H1 (cell line): ENCODE measurements around the gene ACVR2B. TPM values are rescaled to one million over a fixed set of nuclear protein-coding genes. Genes with fewer than 3 reads are reported as not detected.

Experiments
- CTCF ChIA-PET: fragments of 300-600 bp; sonication (Branson Sonifier 250); formaldehyde crosslinking; loops from one replicate; lab custom pipeline; 2021; ENCODE audit not compliant: partially characterized antibody; lab: Charles Lee
- POLR2A ChIA-PET: fragments of 300-600 bp; sonication (Branson Sonifier 250); formaldehyde crosslinking; loops from one replicate; lab custom pipeline; 2021; ENCODE audit warnings: inconsistent platforms; ENCODE audit not compliant: partially characterized antibody; lab: Charles Lee
- DNase-seq, 2 experiments: peaks; one replicate each; pipeline versions ENCODE4 v3.0.0 to v3.0.0-alpha.2; 2010 to 2022; ENCODE audit warnings: low spot score in 2 of 2, low read depth in 1 of 2, mixed read lengths in 1 of 2
- FAIRE-seq: peaks from 2 replicates; lab custom pipeline; 2011; peaks lifted over from hg19 to GRCh38; lab: Jason Lieb, UNC
- H2AFZ ChIP-seq: 2 replicates; pipeline ENCODE4 v1.8.1; 2012; ENCODE audit warnings: low read length, inconsistent platforms
- H2AK5ac ChIP-seq: 2 replicates; pipeline ENCODE4 v1.6.1; 2013; ENCODE audit warnings: low read depth, low read length
- H2BK120ac ChIP-seq: replicated peaks from 2 replicates; pipeline ENCODE3; 2013; ENCODE audit warnings: low read depth, low read length, inconsistent platforms
- H2BK12ac ChIP-seq: 2 replicates; pipeline ENCODE4 v1.6.1; 2013; ENCODE audit warnings: low read depth, low read length
- H2BK15ac ChIP-seq: 2 replicates; pipeline ENCODE4 v1.6.1; 2013; ENCODE audit warnings: low read length
- H2BK20ac ChIP-seq: 2 replicates; pipeline ENCODE4 v1.6.1; 2013; ENCODE audit warnings: low read length
- H2BK5ac ChIP-seq: 2 replicates; pipeline ENCODE4 v1.6.1; 2013; ENCODE audit warnings: low read depth, low read length
- H3K14ac ChIP-seq: 2 replicates; pipeline ENCODE4 v1.6.1; 2013; ENCODE audit warnings: inconsistent platforms; ENCODE audit not compliant: insufficient read length
- H3K18ac ChIP-seq: 2 replicates; pipeline ENCODE4 v1.6.1; 2013; ENCODE audit warnings: low read length; ENCODE audit errors: extremely low read depth
- H3K23ac ChIP-seq: 2 replicates; pipeline ENCODE4 v1.6.1; 2013; ENCODE audit warnings: inconsistent platforms; ENCODE audit not compliant: insufficient read length
- H3K23me2 ChIP-seq: 2 replicates; pipeline ENCODE4 v1.6.1; 2013; ENCODE audit warnings: low read depth, low read length
- H3K27ac ChIP-seq: 2 replicates; pipeline ENCODE4 v1.6.1; 2011; ENCODE audit warnings: low read depth, low read length, inconsistent platforms
- H3K27me3 ChIP-seq, 4 experiments: replicated peaks in 1 of 4; 1 replicate in 1 of 4; 2 replicates in 3 of 4; pipeline versions ENCODE4 v1.6.1 to v1.8.1; 2011 to 2013; ENCODE audit warnings: low read length in 3 of 4, mild to moderate bottlenecking in 3 of 4, inconsistent platforms in 2 of 4, mixed read lengths in 2 of 4, moderate library complexity in 1 of 4; ENCODE audit not compliant: control insufficient read depth in 3 of 4, insufficient read depth in 3 of 4; ENCODE audit errors: extremely low read depth in 1 of 4
- H3K36me3 ChIP-seq, 4 experiments: 2 replicates each; pipeline versions ENCODE4 v1.6.1 to v1.8.1; 2011 to 2013; ENCODE audit warnings: mild to moderate bottlenecking in 4 of 4, low read length in 3 of 4, moderate library complexity in 2 of 4, control low read depth in 1 of 4, inconsistent platforms in 1 of 4; ENCODE audit not compliant: insufficient read depth in 4 of 4, control insufficient read depth in 2 of 4
- H3K4ac ChIP-seq: replicated peaks from 2 replicates; pipeline ENCODE3; 2013; ENCODE audit warnings: low read length, low read depth, mixed read lengths, inconsistent platforms; ENCODE audit not compliant: insufficient read length
- H3K4me1 ChIP-seq, 4 experiments: replicated peaks in 1 of 4; 1 replicate in 1 of 4; 2 replicates in 3 of 4; pipeline versions ENCODE4 v1.6.1 to v1.8.1; 2011 to 2013; ENCODE audit warnings: low read length in 3 of 4, inconsistent platforms in 2 of 4, mixed read lengths in 1 of 4; ENCODE audit not compliant: insufficient read depth in 4 of 4, control insufficient read depth in 3 of 4
- H3K4me2 ChIP-seq, 2 experiments: 2 replicates each; pipeline versions ENCODE4 v1.6.1 to v1.8.1; 2011 to 2013; ENCODE audit warnings: low read depth in 2 of 2, low read length in 2 of 2, control low read depth in 1 of 2, inconsistent platforms in 1 of 2, mild to moderate bottlenecking in 1 of 2; ENCODE audit not compliant: insufficient read depth in 1 of 2
- H3K4me3 ChIP-seq, 4 experiments: fragments of 200-600, 300-600 bp in 1 of 4; sonication (generic), shearing (Covaris generic), sonication (Bioruptor Twin) in 1 of 4; 2 replicates each; pipeline versions ENCODE4 v1.5.1 to v1.8.1; 2011 to 2016; ENCODE audit warnings: low read length in 4 of 4, low read depth in 3 of 4, control low read depth in 2 of 4, inconsistent platforms in 2 of 4, mild to moderate bottlenecking in 2 of 4, mixed read lengths in 1 of 4, moderate library complexity in 1 of 4; ENCODE audit not compliant: insufficient read depth in 2 of 4; ENCODE audit errors: extremely low read depth in 1 of 4
- H3K56ac ChIP-seq: replicated peaks from 2 replicates; pipeline ENCODE3; 2013; ENCODE audit warnings: low read depth, mild to moderate bottlenecking, mixed read lengths, low read length, inconsistent platforms; ENCODE audit not compliant: insufficient read length
- H3K79me1 ChIP-seq: 2 replicates; pipeline ENCODE4 v1.6.1; 2013; ENCODE audit warnings: low read depth, low read length, control low read depth
- H3K79me2 ChIP-seq, 2 experiments: 2 replicates each; pipeline versions ENCODE4 v1.6.1 to v1.8.1; 2012 to 2013; ENCODE audit warnings: low read length in 2 of 2, mild to moderate bottlenecking in 2 of 2, inconsistent platforms in 1 of 2; ENCODE audit not compliant: insufficient read depth in 2 of 2, control insufficient read depth in 1 of 2
- H3K9ac ChIP-seq, 4 experiments: replicated peaks in 1 of 4; 1 replicate in 1 of 4; 2 replicates in 3 of 4; pipeline versions ENCODE4 v1.6.1 to v1.8.1; 2011 to 2013; ENCODE audit warnings: low read depth in 3 of 4, low read length in 3 of 4, control low read depth in 2 of 4, mild to moderate bottlenecking in 2 of 4, moderate library complexity in 2 of 4, inconsistent platforms in 1 of 4; ENCODE audit errors: extremely low read depth in 1 of 4
- H3K9me3 ChIP-seq, 2 experiments: 2 replicates each; pipeline versions ENCODE4 v1.6.1 to v1.8.1; 2012 to 2013; ENCODE audit warnings: mild to moderate bottlenecking in 2 of 2, moderate library complexity in 2 of 2, control low read depth in 1 of 2, inconsistent platforms in 1 of 2, low read depth in 1 of 2, low read length in 1 of 2, mixed read lengths in 1 of 2; ENCODE audit not compliant: insufficient read depth in 2 of 2
- H4K20me1 ChIP-seq, 2 experiments: replicated peaks in 1 of 2; 2 replicates each; pipeline versions ENCODE3 to v1.8.1; 2011 to 2013; ENCODE audit warnings: inconsistent platforms in 2 of 2, low read length in 2 of 2, mild to moderate bottlenecking in 1 of 2; ENCODE audit not compliant: insufficient read depth in 2 of 2, control insufficient read depth in 1 of 2
- H4K5ac ChIP-seq: 2 replicates; pipeline ENCODE4 v1.6.1; 2013; ENCODE audit warnings: low read length, low read depth, mixed read lengths, inconsistent platforms; ENCODE audit not compliant: insufficient read length
- H4K8ac ChIP-seq: 2 replicates; pipeline ENCODE4 v1.8.0; 2013; ENCODE audit warnings: mild to moderate bottlenecking, moderate library complexity, low read length, inconsistent platforms; ENCODE audit not compliant: insufficient read depth; ENCODE audit errors: extremely low read depth
- H4K91ac ChIP-seq: replicated peaks from 2 replicates; pipeline ENCODE3; 2013; ENCODE audit warnings: low read length, mixed read lengths, inconsistent platforms; ENCODE audit not compliant: insufficient read length
- CHD2 ChIP-seq: IDR thresholded peaks from 2 replicates; pipeline ENCODE4 v1.6.1; 2012; ENCODE audit warnings: low read length, improper control_type of control experiment
- FOSL1 ChIP-seq: IDR thresholded peaks from 2 replicates; pipeline ENCODE4 v1.6.1; 2011; ENCODE audit warnings: mild to moderate bottlenecking, low read depth, low read length, moderate library complexity; ENCODE audit not compliant: insufficient read depth
- HDAC2 ChIP-seq, 2 experiments: fragments of 300-600 bp in 1 of 2; sonication (generic) in 1 of 2; IDR thresholded peaks; 2 replicates each; pipeline ENCODE4 v1.6.1; 2011 to 2012; ENCODE audit warnings: low read depth in 2 of 2, low read length in 2 of 2, mild to moderate bottlenecking in 2 of 2, moderate library complexity in 2 of 2, borderline replicate concordance in 1 of 2, inconsistent platforms in 1 of 2
- POLR2A ChIP-seq, 2 experiments: IDR thresholded peaks; 1 replicate in 1 of 2; 2 replicates in 1 of 2; pipeline ENCODE4 v1.6.1; 2011; ENCODE audit warnings: low read depth in 2 of 2, low read length in 2 of 2, mild to moderate bottlenecking in 2 of 2; ENCODE audit errors: control extremely low read depth in 1 of 2
- RAD21 ChIP-seq, 2 experiments: IDR thresholded peaks in 1 of 2; conservative IDR thresholded peaks in 1 of 2; 2 replicates each; pipeline ENCODE4 v1.6.1; 2011; ENCODE audit warnings: low read depth in 2 of 2, low read length in 2 of 2, improper control_type of control experiment in 1 of 2, inconsistent platforms in 1 of 2, mild to moderate bottlenecking in 1 of 2, moderate library complexity in 1 of 2
- SIX5 ChIP-seq: IDR thresholded peaks from 2 replicates; pipeline ENCODE4 v1.6.1; 2011; ENCODE audit warnings: mild to moderate bottlenecking, low read depth, low read length
- SP1 ChIP-seq: IDR thresholded peaks from 2 replicates; pipeline ENCODE4 v1.6.1; 2011; ENCODE audit warnings: low read depth, low read length
- SRF ChIP-seq: IDR thresholded peaks from 2 replicates; pipeline ENCODE4 v1.6.1; 2011; ENCODE audit warnings: mild to moderate bottlenecking, low read depth, low read length, moderate library complexity
- WGBS, 2 experiments: shearing (Covaris generic) in 1 of 2; methylation state at CpG; one replicate each; pipeline versions ENCODE4 v1.1.6 to v1.1.7; 2013 to 2015; ENCODE audit warnings: low lambda C conversion rate in 2 of 2, mixed read lengths in 2 of 2, inconsistent platforms in 1 of 2, low coverage in 1 of 2, missing lambda C conversion rate in 1 of 2; ENCODE audit not compliant: insufficient replicate concordance in 2 of 2, insufficient coverage in 1 of 2, insufficient read length in 1 of 2; ENCODE audit errors: extremely low coverage in 1 of 2, missing lambda C conversion rate in 1 of 2; 5-methylcytosine and 5-hydroxymethylcytosine counted together
- polyA plus RNA-seq, 7 experiments: library from polyadenylated mRNA; depleted of rRNA in 3 of 7; stranded (reverse) in 5 of 7; unstranded in 2 of 7; fragments of >200 nt in 5 of 7; fragments of 200-250 nt in 2 of 7; gene quantifications; 1 replicate in 5 of 7; 2 replicates in 1 of 7; 4 replicates in 1 of 7; pipeline versions ENCODE4 v1.2.1 to v1.2.3, GENCODE V29; 2011 to 2013; ENCODE audit warnings: missing spikeins in 2 of 7, mixed read lengths in 2 of 7
- total RNA-seq: library from RNA; stranded (reverse); fragmentation: NEBNext Ultra II Directional; extraction: Animal tissue kit (Norgen Biotek cat#: 25700); gene quantifications from 2 replicates; pipeline ENCODE4 v1.2.1, GENCODE V29; 2021

Gene ACVR2B
- total and polyA plus RNA-seq, 2 of the 8 experiments (the other 6 are each of a cell fraction or from before 2014, with no cell fraction given): 24.7 to 109 TPM

DNA sequence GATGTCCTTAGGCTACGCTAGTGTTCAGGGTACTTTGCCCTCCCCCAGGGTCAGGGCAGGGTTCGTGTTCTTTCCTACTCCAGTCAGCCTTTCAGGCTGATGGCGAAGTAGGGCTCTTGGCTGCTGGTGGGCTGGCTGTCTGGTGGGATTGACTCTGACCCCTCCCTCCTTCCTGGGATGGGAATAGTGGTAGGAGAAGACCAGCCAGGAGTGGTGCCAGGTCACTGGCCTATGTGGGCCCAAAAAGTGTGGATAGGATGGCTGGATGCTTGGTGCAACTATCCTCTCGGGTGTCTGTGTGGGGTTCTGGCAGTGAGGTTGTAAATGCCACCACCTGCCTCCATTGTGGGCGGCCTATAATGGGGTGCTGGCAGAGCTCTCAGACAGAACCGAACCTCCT is 22.0 kb downstream of the ACVR2B start:
- H3K79me2 ChIP-seq: peaks cover 14 to 71% of the 10 kb centered on the region in 2 experiments
- no peak for DNase-seq
- H4K5ac ChIP-seq: no peak overlapping the region
- WGBS, 2 experiments: 90% methylated on average over 6 of the region's 6 CpGs; no CpG with 5 or more reads in 1 of the 2 experiments
- no peak overlapping the region for H3K27ac ChIP-seq
- no peak overlapping the region for H3K14ac ChIP-seq
- peaks cover 47% of the 10 kb centered on the region for H3K79me1 ChIP-seq
- H3K27me3 ChIP-seq: no peaks in the 10 kb centered on the region
- H4K8ac ChIP-seq: no peak overlapping the region
- ChIA-PET CTCF (interaction anchor here (1.3 kb wide), 1 partner anchor 129 kb away, joined by 6 read pairs; the partner anchor contains the start of gene XYLB), POLR2A (interaction anchor here (0.8 kb wide), 1 partner anchor 20 kb away, joined by 3 read pairs; no protein-coding TSS in a partner anchor)
- H2BK5ac ChIP-seq: peak overlapping the region; percentile 66
- no peak overlapping the region for H3K23ac ChIP-seq
- H2BK120ac ChIP-seq: no peak overlapping the region
- no peak overlapping the region for H2AFZ ChIP-seq
- no peak overlapping the region for H2BK12ac ChIP-seq
- no peaks in the 10 kb centered on the region for H3K9me3 ChIP-seq
- no peak overlapping the region for H3K4me2 ChIP-seq
- peaks cover 20 to 41% of the 10 kb centered on the region in 2 experiments for H4K20me1 ChIP-seq
- peaks cover 8 to 21% (median 14%) of the 10 kb centered on the region in 4 experiments for H3K36me3 ChIP-seq
- no peak overlapping the region for H2AK5ac ChIP-seq
- H3K9ac ChIP-seq: no peak overlapping the region
- H2BK20ac ChIP-seq: no peak overlapping the region
- H2BK15ac ChIP-seq: no peak overlapping the region
- H3K4me1 ChIP-seq: peaks cover 0 to 4% (median 2%) of the 10 kb centered on the region in 4 experiments; a peak in 4 of 7 replicates
- H4K91ac ChIP-seq: no peak overlapping the region
- FAIRE-seq: no peak
- no peak overlapping the region for H3K4me3 ChIP-seq
- no peak overlapping the region for H3K4ac ChIP-seq
- no peak overlapping the region for H3K18ac ChIP-seq
- no peaks in the 10 kb centered on the region; the same call in 1 of the 2 replicates for H3K23me2 ChIP-seq
- no peak overlapping the region for H3K56ac ChIP-seq
- TF ChIP-seq SP1: no peak
- no peak for TF ChIP-seq FOSL1
- no peak for TF ChIP-seq CHD2
- TF ChIP-seq SRF: no peak
- TF ChIP-seq SIX5: no peak
- no peak for TF ChIP-seq RAD21 (IDR thresholded peaks at IDR 0.05 in 1 of 2, conservative IDR thresholded peaks at IDR 0.05 in 1 of 2; ENCODE audit: low read depth in 2 of 2, low read length in 2 of 2)
- TF ChIP-seq HDAC2 (IDR thresholded peaks at IDR 0.05; ENCODE audit: borderline replicate concordance in 1 of 2, low read depth in 2 of 2, low read length in 2 of 2): no peak
- TF ChIP-seq POLR2A (IDR thresholded peaks at IDR 0.05; ENCODE audit: control extremely low read depth in 1 of 2, low read depth in 2 of 2, low read length in 2 of 2): no peak
